Prostate gland (tissue), 2 donors: ENCODE measurements around the gene SERPINB6.

Experiments used
- CTCF ChIP-seq, 4 experiments: fragments of 200-600 bp in 2 of 4; fragments of 450-650 bp in 2 of 4; sonication (generic) in 2 of 4; IDR thresholded peaks; 1 replicate in 3 of 4; 2 replicates in 1 of 4; pipeline ENCODE4 v1.5.1; 2016 to 2019; ENCODE audit warnings: antibody characterized with exemption in 4 of 4, mild to moderate bottlenecking in 2 of 4, moderate library complexity in 2 of 4
- POLR2A ChIP-seq: fragments of 450-650 bp; IDR thresholded peaks from one replicate; pipeline ENCODE4 v1.6.1; 2016; ENCODE audit warnings: antibody characterized with exemption, mild to moderate bottlenecking
- POLR2AphosphoS5 ChIP-seq: sonication (generic); formaldehyde crosslinking; IDR thresholded peaks from one replicate; pipeline ENCODE4 v1.6.1; 2017; ENCODE audit warnings: antibody characterized with exemption

GRCh38 chr6:2918936-2919335, 52.4 kb downstream of the SERPINB6 start:
- no peak for TF ChIP-seq CTCF (IDR thresholded peaks at IDR 0.05)
- no peak for TF ChIP-seq POLR2A
- no peak for TF ChIP-seq POLR2AphosphoS5
